ENCODE results near the gene CENPN.

DNA sequence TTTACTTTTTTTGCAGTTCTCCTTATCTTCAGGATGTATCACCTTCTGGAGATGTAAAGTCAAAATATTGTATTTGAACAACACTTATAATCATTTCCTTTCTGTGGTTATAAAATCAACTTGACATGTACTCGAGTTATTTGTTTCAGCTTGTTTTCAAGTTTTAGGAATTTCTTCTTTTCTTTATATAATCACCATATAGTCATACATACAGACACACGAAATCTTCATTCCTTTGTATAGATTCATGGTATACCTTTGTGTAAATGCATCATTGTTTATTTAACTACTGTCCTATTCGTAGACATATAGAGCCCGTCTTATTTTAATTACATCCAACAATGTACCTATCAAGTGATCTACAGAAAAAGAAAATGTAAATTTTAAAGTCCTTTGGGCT is 40.4 kb upstream of the CENPN start:
- TF ChIP-seq EZH2 (IDR thresholded peaks at IDR 0.05; ENCODE audit: low read length, unreplicated experiment) (no peak), EZH2phosphoT487 (IDR thresholded peaks at IDR 0.05; ENCODE audit: borderline replicate concordance, low read length) (no peak)
- TF ChIP-seq, protein P1, sequence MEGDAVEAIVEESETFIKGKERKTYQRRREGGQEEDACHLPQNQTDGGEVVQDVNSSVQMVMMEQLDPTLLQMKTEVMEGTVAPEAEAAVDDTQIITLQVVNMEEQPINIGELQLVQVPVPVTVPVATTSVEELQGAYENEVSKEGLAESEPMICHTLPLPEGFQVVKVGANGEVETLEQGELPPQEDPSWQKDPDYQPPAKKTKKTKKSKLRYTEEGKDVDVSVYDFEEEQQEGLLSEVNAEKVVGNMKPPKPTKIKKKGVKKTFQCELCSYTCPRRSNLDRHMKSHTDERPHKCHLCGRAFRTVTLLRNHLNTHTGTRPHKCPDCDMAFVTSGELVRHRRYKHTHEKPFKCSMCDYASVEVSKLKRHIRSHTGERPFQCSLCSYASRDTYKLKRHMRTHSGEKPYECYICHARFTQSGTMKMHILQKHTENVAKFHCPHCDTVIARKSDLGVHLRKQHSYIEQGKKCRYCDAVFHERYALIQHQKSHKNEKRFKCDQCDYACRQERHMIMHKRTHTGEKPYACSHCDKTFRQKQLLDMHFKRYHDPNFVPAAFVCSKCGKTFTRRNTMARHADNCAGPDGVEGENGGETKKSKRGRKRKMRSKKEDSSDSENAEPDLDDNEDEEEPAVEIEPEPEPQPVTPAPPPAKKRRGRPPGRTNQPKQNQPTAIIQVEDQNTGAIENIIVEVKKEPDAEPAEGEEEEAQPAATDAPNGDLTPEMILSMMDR (conservative IDR thresholded peaks at IDR 0.05; ENCODE audit: low read depth, low read length), result no peak
